HCT116 (cell line): ENCODE results near the gene TXNDC16.

Experiments
- EGR1 ChIP-seq: IDR thresholded peaks from 2 replicates; pipeline ENCODE4 v1.6.1; 2012; ENCODE audit warnings: low read depth
- EZH2 ChIP-seq: fragments of 200-600 bp; sonication (generic); IDR thresholded peaks from 2 replicates; pipeline ENCODE4 v1.6.1; 2017; ENCODE audit warnings: antibody characterized with exemption, mixed run types
- EZH2phosphoT487 ChIP-seq: fragments of 200-600 bp; IDR thresholded peaks from 2 replicates; pipeline ENCODE4 v1.6.1; 2018; ENCODE audit warnings: antibody characterized with exemption, borderline replicate concordance
- POLR2A ChIP-seq: IDR thresholded peaks from 2 replicates; pipeline ENCODE4 v1.7.0; 2011; ENCODE audit warnings: borderline replicate concordance; ENCODE audit not compliant: insufficient read depth, insufficient read length; ENCODE audit errors: extremely low read depth
- POLR2AphosphoS5 ChIP-seq: IDR thresholded peaks from 2 replicates; pipeline ENCODE4 v1.6.1; 2011; ENCODE audit warnings: mild to moderate bottlenecking, low read depth, low read length, moderate library complexity
- RAD21 ChIP-seq: IDR thresholded peaks from 2 replicates; pipeline ENCODE4 v1.6.1; 2012; ENCODE audit warnings: low read depth, mild to moderate bottlenecking
- SIN3A ChIP-seq: IDR thresholded peaks from 2 replicates; pipeline ENCODE4 v1.6.1; 2012; ENCODE audit warnings: low read depth
- SP1 ChIP-seq: IDR thresholded peaks from 2 replicates; pipeline ENCODE4 v1.6.1; 2012; ENCODE audit warnings: low read depth
- SRF ChIP-seq: IDR thresholded peaks from 2 replicates; pipeline ENCODE4 v1.6.1; 2012; ENCODE audit warnings: low read depth
- YY1 ChIP-seq: IDR thresholded peaks from 2 replicates; pipeline ENCODE4 v1.6.1; 2011; ENCODE audit warnings: low read length, low read depth, moderate library complexity, mild to moderate bottlenecking; ENCODE audit not compliant: insufficient replicate concordance; ENCODE audit errors: extremely low read depth
- TF ChIP-seq, protein P1 (sequence below), 3 experiments: fragments of 200-600 bp in 1 of 3; sonication (generic) in 1 of 3; IDR thresholded peaks in 2 of 3; conservative IDR thresholded peaks in 1 of 3; 2 replicates each; pipeline ENCODE4 v1.5.1; 2012 to 2017; ENCODE audit warnings: low read depth in 2 of 3, low read length in 2 of 3, antibody characterized with exemption in 1 of 3, borderline replicate concordance in 1 of 3, control low read depth in 1 of 3, mild to moderate bottlenecking in 1 of 3, mixed read lengths in 1 of 3, mixed run types in 1 of 3, moderate library complexity in 1 of 3; ENCODE audit not compliant: insufficient read depth in 1 of 3
- TF ChIP-seq, protein P2 (sequence below): IDR thresholded peaks from 2 replicates; pipeline ENCODE4 v1.6.1; 2012
- TF ChIP-seq, protein P3 (sequence below): IDR thresholded peaks from 2 replicates; pipeline ENCODE4 v1.6.1; 2012; ENCODE audit warnings: low read depth
- TF ChIP-seq, protein P4 (sequence below): IDR thresholded peaks from 2 replicates; pipeline ENCODE4 v1.6.1; 2012

DNA sequence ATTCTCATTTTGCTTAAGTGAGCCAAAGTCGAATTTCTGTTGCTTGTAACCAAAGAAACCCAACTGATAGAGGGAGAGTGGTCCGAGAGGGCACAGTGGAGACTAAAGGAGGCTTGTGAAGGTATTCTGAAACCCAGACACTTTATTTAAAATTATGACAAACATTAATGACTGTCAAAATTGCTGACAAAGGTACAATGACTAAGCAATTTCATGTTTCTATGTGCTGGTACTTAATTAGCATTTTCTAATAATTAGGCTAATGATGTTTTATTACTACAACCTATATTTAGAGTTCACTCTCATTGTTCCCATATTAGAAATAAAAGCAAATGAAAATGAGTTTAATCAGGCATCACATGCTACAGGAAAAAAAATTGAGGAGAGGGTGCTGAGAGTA is 121.8 kb downstream of the TXNDC16 start:
- TF ChIP-seq, protein P1, sequence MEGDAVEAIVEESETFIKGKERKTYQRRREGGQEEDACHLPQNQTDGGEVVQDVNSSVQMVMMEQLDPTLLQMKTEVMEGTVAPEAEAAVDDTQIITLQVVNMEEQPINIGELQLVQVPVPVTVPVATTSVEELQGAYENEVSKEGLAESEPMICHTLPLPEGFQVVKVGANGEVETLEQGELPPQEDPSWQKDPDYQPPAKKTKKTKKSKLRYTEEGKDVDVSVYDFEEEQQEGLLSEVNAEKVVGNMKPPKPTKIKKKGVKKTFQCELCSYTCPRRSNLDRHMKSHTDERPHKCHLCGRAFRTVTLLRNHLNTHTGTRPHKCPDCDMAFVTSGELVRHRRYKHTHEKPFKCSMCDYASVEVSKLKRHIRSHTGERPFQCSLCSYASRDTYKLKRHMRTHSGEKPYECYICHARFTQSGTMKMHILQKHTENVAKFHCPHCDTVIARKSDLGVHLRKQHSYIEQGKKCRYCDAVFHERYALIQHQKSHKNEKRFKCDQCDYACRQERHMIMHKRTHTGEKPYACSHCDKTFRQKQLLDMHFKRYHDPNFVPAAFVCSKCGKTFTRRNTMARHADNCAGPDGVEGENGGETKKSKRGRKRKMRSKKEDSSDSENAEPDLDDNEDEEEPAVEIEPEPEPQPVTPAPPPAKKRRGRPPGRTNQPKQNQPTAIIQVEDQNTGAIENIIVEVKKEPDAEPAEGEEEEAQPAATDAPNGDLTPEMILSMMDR (IDR thresholded peaks at IDR 0.05 in 2 of 3, conservative IDR thresholded peaks at IDR 0.05 in 1 of 3; ENCODE audit: borderline replicate concordance in 1 of 3, insufficient read depth in 1 of 3, low read depth in 2 of 3, low read length in 2 of 3): no peak
- no peak for TF ChIP-seq POLR2AphosphoS5
- TF ChIP-seq, protein P2, sequence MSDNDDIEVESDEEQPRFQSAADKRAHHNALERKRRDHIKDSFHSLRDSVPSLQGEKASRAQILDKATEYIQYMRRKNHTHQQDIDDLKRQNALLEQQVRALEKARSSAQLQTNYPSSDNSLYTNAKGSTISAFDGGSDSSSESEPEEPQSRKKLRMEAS: no peak
- no peak for TF ChIP-seq EZH2
- TF ChIP-seq EGR1: no peak
- TF ChIP-seq POLR2A: no peak
- no peak for TF ChIP-seq SRF
- TF ChIP-seq EZH2phosphoT487: no peak
- no peak for TF ChIP-seq SIN3A
- TF ChIP-seq RAD21: no peak
- no peak for TF ChIP-seq SP1
- no peak for TF ChIP-seq YY1
- TF ChIP-seq, protein P3, sequence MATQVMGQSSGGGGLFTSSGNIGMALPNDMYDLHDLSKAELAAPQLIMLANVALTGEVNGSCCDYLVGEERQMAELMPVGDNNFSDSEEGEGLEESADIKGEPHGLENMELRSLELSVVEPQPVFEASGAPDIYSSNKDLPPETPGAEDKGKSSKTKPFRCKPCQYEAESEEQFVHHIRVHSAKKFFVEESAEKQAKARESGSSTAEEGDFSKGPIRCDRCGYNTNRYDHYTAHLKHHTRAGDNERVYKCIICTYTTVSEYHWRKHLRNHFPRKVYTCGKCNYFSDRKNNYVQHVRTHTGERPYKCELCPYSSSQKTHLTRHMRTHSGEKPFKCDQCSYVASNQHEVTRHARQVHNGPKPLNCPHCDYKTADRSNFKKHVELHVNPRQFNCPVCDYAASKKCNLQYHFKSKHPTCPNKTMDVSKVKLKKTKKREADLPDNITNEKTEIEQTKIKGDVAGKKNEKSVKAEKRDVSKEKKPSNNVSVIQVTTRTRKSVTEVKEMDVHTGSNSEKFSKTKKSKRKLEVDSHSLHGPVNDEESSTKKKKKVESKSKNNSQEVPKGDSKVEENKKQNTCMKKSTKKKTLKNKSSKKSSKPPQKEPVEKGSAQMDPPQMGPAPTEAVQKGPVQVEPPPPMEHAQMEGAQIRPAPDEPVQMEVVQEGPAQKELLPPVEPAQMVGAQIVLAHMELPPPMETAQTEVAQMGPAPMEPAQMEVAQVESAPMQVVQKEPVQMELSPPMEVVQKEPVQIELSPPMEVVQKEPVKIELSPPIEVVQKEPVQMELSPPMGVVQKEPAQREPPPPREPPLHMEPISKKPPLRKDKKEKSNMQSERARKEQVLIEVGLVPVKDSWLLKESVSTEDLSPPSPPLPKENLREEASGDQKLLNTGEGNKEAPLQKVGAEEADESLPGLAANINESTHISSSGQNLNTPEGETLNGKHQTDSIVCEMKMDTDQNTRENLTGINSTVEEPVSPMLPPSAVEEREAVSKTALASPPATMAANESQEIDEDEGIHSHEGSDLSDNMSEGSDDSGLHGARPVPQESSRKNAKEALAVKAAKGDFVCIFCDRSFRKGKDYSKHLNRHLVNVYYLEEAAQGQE: no peak
- TF ChIP-seq, protein P4, sequence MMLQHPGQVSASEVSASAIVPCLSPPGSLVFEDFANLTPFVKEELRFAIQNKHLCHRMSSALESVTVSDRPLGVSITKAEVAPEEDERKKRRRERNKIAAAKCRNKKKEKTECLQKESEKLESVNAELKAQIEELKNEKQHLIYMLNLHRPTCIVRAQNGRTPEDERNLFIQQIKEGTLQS: no peak
